ENCODE measurements around the gene PCGF1. TPM values are rescaled to one million over a fixed set of nuclear protein-coding genes. Genes with fewer than 3 reads are reported as not detected.
A peak's percentile ranks its signal among the peaks of the same experiment; 100 is the strongest.

Gene PCGF1
- total and polyA plus RNA-seq, 2 of the 13 experiments (the other 11 are each of a cell fraction or from before 2014, with no cell fraction given), result 20.4 to 22.6 TPM

- TF ChIP-seq DMTF1 (CRISPR knock-in tag; IDR thresholded peaks at IDR 0.05) (no peak), ZNF142 (CRISPR knock-in tag; IDR thresholded peaks at IDR 0.05) (no peak), AGO2 (optimal IDR thresholded peaks at IDR 0.05; ENCODE audit: low read depth, low read length) (peak; percentile 97), ZBTB49 (CRISPR knock-in tag; IDR thresholded peaks at IDR 0.05; ENCODE audit: borderline replicate concordance) (no peak), ZNF615 (CRISPR knock-in tag; IDR thresholded peaks at IDR 0.05; ENCODE audit: borderline replicate concordance) (no peak), ZNF776 (CRISPR knock-in tag; IDR thresholded peaks at IDR 0.05) (peak; percentile 40; the same call in 1 of the 2 replicates), ZNF83 (CRISPR knock-in tag; IDR thresholded peaks at IDR 0.05; ENCODE audit: borderline replicate concordance) (0 out of 2 replicates have a peak, but pooled peaks have one; percentile 41), CAMTA2 (CRISPR knock-in tag; IDR thresholded peaks at IDR 0.05; ENCODE audit: borderline replicate concordance) (0 out of 2 replicates have a peak, but pooled peaks have one; percentile 58), FOXO4 (CRISPR knock-in tag; conservative IDR thresholded peaks at IDR 0.05) (no peak), ZSCAN25 (CRISPR knock-in tag; IDR thresholded peaks at IDR 0.05) (no peak)
These were observed 46.1 kb downstream of the PCGF1 start (continued) for GRCh38 chr2:74461187-74462053.
